Head of caudate nucleus (tissue), 42 donors: Measurements from ENCODE around the gene POU3F1.
A peak's percentile ranks its signal among the peaks of the same experiment; 100 is the strongest.

Experiments used
- DNase-seq, 42 donors: peaks; one replicate each; pipeline versions ENCODE4 v3.0.0 to v3.0.0-alpha.2; 2020 to 2021; ENCODE audit warnings: mixed read lengths in 7 of 42
- intact Hi-C: fragments of 100-400 bp; cut with DNase I; formaldehyde crosslinking; loops from one replicate; pipeline ENCODE4 v1.15.0; 2022

POU3F1 gene

GRCh38 chr1:38046333-38046883 is at the start of gene POU3F1:
Gene POU3F1 (minus strand): TSS chr1:38046793. CDS start chr1:38046743, 50 bp downstream.
- peak in 6 of 42 donors; percentile 27 to 42 (median 32) for DNase-seq
- intact Hi-C loops, result no loop called here

GRCh38 chr1:38095454-38095931 is 48.9 kb upstream of the POU3F1 start:
- intact Hi-C loops, result no loop called here

GRCh38 chr1:38094711-38095290 is 48.2 kb upstream of the POU3F1 start:
- no peak for DNase-seq
- intact Hi-C loops, result no loop called here

More at GRCh38 chr1:38095454-38095931, 48.9 kb upstream of the POU3F1 start:
- DNase-seq, result no peak

- intact Hi-C loops, result no loop called here
- DNase-seq, result no peak
These were observed 47.3 kb upstream of the POU3F1 start for GRCh38 chr1:38093569-38094520.

GRCh38 chr1:38092256-38092655 is 45.7 kb upstream of the POU3F1 start:
- no peak for DNase-seq
- intact Hi-C loops, result no loop called here

GRCh38 chr1:38090796-38091195 is 44.2 kb upstream of the POU3F1 start:
- intact Hi-C loops, result no loop called here
- peak in 8 of 42 donors; percentile 29 to 57 (median 48) for DNase-seq

- intact Hi-C loops, result no loop called here
These were observed 43.2 kb upstream of the POU3F1 start for GRCh38 chr1:38089712-38090360.

GRCh38 chr1:38088791-38089190 is 42.2 kb upstream of the POU3F1 start:
- intact Hi-C loops, result no loop called here
- no peak for DNase-seq

More at GRCh38 chr1:38089712-38090360, 43.2 kb upstream of the POU3F1 start:
- no peak for DNase-seq

GRCh38 chr1:38088366-38088765 is 41.8 kb upstream of the POU3F1 start:
- intact Hi-C loops, result no loop called here
- peak in 8 of 42 donors; percentile 8 to 44 (median 28) for DNase-seq

GRCh38 chr1:38087676-38088075 is 41.1 kb upstream of the POU3F1 start:
- intact Hi-C loops, result no loop called here
- DNase-seq, result no peak

- peak in 12 of 42 donors; percentile 17 to 54 (median 40) for DNase-seq
These were observed 39.2 kb upstream of the POU3F1 start for GRCh38 chr1:38085666-38086330.

GRCh38 chr1:38084700-38085099 is 38.1 kb upstream of the POU3F1 start:
- intact Hi-C loops, result no loop called here
- peak in 19 of 42 donors; percentile 8 to 51 (median 28) for DNase-seq

More at GRCh38 chr1:38085666-38086330, 39.2 kb upstream of the POU3F1 start:
- intact Hi-C loops, result no loop called here

- no peak for DNase-seq
- intact Hi-C loops, result no loop called here
These were observed 37.5 kb upstream of the POU3F1 start for GRCh38 chr1:38084113-38084512.

- DNase-seq, result no peak
- intact Hi-C loops, result no loop called here
These were observed 36.9 kb upstream of the POU3F1 start for GRCh38 chr1:38083541-38083940.

- intact Hi-C loops, result no loop called here
- no peak for DNase-seq
These were observed 36.2 kb upstream of the POU3F1 start for GRCh38 chr1:38082769-38083263.

- no peak for DNase-seq
- intact Hi-C loops, result no loop called here
These were observed 32.4 kb upstream of the POU3F1 start for GRCh38 chr1:38079019-38079418.

- DNase-seq, result no peak
- intact Hi-C loops, result no loop called here
These were observed 31.0 kb upstream of the POU3F1 start for GRCh38 chr1:38077523-38078147.

- intact Hi-C loops, result no loop called here
- no peak for DNase-seq
These were observed 29.9 kb upstream of the POU3F1 start for GRCh38 chr1:38076455-38076854.
